Measurements from ENCODE around the gene CAPS.

Gene CAPS

GRCh38 chr19:5892772-5893275 lies 21.2 kb upstream of the CAPS start:
- H3K79me2 ChIP-seq (ENCODE audit: low read length): peaks cover 6% of the 10 kb centered on the region
- H3K4me1 ChIP-seq (ENCODE audit: low read length): no peaks in the 10 kb centered on the region
- H3K9me3 ChIP-seq (ENCODE audit: insufficient read depth, low read length): no peaks in the 10 kb centered on the region
- no peak overlapping the region for H3K4me2 ChIP-seq (ENCODE audit: low read length)
- H3K27me3 ChIP-seq (ENCODE audit: low read depth, low read length): no peaks in the 10 kb centered on the region
- peaks cover 12% of the 10 kb centered on the region for H3K36me3 ChIP-seq (replicated peaks; ENCODE audit: low read depth, low read length)
- peaks cover 3% of the 10 kb centered on the region for H4K20me1 ChIP-seq (ENCODE audit: insufficient read depth, low read length)
- no peak overlapping the region for H3K4me3 ChIP-seq (ENCODE audit: low read length)
- no peak overlapping the region for H3K9ac ChIP-seq (ENCODE audit: low read length)
- no peak for TF ChIP-seq EZH2phosphoT487 (IDR thresholded peaks at IDR 0.05; ENCODE audit: low read depth)
- TF ChIP-seq, protein P1, sequence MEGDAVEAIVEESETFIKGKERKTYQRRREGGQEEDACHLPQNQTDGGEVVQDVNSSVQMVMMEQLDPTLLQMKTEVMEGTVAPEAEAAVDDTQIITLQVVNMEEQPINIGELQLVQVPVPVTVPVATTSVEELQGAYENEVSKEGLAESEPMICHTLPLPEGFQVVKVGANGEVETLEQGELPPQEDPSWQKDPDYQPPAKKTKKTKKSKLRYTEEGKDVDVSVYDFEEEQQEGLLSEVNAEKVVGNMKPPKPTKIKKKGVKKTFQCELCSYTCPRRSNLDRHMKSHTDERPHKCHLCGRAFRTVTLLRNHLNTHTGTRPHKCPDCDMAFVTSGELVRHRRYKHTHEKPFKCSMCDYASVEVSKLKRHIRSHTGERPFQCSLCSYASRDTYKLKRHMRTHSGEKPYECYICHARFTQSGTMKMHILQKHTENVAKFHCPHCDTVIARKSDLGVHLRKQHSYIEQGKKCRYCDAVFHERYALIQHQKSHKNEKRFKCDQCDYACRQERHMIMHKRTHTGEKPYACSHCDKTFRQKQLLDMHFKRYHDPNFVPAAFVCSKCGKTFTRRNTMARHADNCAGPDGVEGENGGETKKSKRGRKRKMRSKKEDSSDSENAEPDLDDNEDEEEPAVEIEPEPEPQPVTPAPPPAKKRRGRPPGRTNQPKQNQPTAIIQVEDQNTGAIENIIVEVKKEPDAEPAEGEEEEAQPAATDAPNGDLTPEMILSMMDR (IDR thresholded peaks at IDR 0.05; ENCODE audit: low read depth, low read length): no peak
- H2AFZ ChIP-seq (ENCODE audit: low read depth, low read length): no peak overlapping the region
- H3K27ac ChIP-seq (ENCODE audit: low read length): no peak overlapping the region

- peaks cover 12% of the 10 kb centered on the region for H3K79me2 ChIP-seq (ENCODE audit: low read length)
- H3K9ac ChIP-seq (ENCODE audit: low read length): no peak overlapping the region
- TF ChIP-seq, protein P1 (IDR thresholded peaks at IDR 0.05; ENCODE audit: low read depth, low read length): no peak
- no peak for TF ChIP-seq EZH2phosphoT487 (IDR thresholded peaks at IDR 0.05; ENCODE audit: low read depth)
- H3K27ac ChIP-seq (ENCODE audit: low read length): no peak overlapping the region
- H2AFZ ChIP-seq (ENCODE audit: low read depth, low read length): no peak overlapping the region
- H3K4me2 ChIP-seq (ENCODE audit: low read length): no peak overlapping the region
- peaks cover 12% of the 10 kb centered on the region for H3K36me3 ChIP-seq (replicated peaks; ENCODE audit: low read depth, low read length)
- H3K4me3 ChIP-seq (ENCODE audit: low read length): no peak overlapping the region
- H3K27me3 ChIP-seq (ENCODE audit: low read depth, low read length): no peaks in the 10 kb centered on the region
- H3K9me3 ChIP-seq (ENCODE audit: insufficient read depth, low read length): no peaks in the 10 kb centered on the region
- peaks cover 9% of the 10 kb centered on the region for H4K20me1 ChIP-seq (ENCODE audit: insufficient read depth, low read length)
- no peaks in the 10 kb centered on the region for H3K4me1 ChIP-seq (ENCODE audit: low read length)
Observed at GRCh38 chr19:5893296-5893903, 20.7 kb upstream of the CAPS start.

- no peaks in the 10 kb centered on the region for H3K9me3 ChIP-seq (ENCODE audit: insufficient read depth, low read length)
- peaks cover 12% of the 10 kb centered on the region for H3K36me3 ChIP-seq (replicated peaks; ENCODE audit: low read depth, low read length)
- no peak for TF ChIP-seq EZH2phosphoT487 (IDR thresholded peaks at IDR 0.05; ENCODE audit: low read depth)
- TF ChIP-seq, protein P1 (IDR thresholded peaks at IDR 0.05; ENCODE audit: low read depth, low read length): no peak
- H3K9ac ChIP-seq (ENCODE audit: low read length): no peak overlapping the region
- H3K27me3 ChIP-seq (ENCODE audit: low read depth, low read length): no peaks in the 10 kb centered on the region
- H4K20me1 ChIP-seq (ENCODE audit: insufficient read depth, low read length): peaks cover 10% of the 10 kb centered on the region
- H3K4me2 ChIP-seq (ENCODE audit: low read length): no peak overlapping the region
- no peak overlapping the region for H3K27ac ChIP-seq (ENCODE audit: low read length)
- no peaks in the 10 kb centered on the region for H3K4me1 ChIP-seq (ENCODE audit: low read length)
- H3K79me2 ChIP-seq (ENCODE audit: low read length): peaks cover 15% of the 10 kb centered on the region
- no peak overlapping the region for H2AFZ ChIP-seq (ENCODE audit: low read depth, low read length)
- H3K4me3 ChIP-seq (ENCODE audit: low read length): no peak overlapping the region
Observed at GRCh38 chr19:5893907-5894703, 19.9 kb upstream of the CAPS start.

DNA sequence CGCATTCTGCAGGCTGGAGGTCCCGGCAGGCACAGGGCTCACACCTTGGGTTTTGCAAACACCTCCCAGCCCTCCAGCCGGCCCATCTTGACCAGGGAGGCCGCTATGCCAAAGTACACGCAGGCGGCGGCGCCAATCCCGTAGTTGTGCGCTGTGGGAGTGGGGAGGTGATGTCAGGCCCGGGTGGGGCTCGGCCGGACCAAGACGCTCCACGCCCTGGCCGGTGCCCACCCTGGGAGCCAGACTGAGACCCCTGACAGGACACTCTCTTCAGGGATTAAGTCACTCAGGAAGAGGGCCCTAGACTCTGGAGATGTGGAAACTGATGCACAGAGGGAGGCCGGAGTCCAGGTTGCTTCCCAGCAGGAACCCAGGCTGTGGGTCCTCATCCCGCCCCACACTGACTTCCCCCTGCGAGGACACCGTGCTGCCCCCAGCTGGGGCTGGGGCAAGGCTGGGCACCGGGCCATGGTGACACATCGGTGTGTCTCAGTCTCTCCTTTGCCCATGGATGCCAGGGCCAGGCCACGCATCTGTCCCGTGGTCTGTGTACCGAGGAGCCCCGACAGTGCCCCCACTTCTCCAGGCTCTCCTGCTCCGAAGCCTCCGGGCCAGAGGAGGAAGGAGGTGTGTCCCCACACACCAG lies 19.2 kb upstream of the CAPS start:
- Histone ChIP-seq H3K36me3 (replicated peaks; ENCODE audit: low read depth, low read length) (peaks cover 14% of the 10 kb centered on the region), H3K4me3 (ENCODE audit: low read length) (no peak overlapping the region), H3K27me3 (ENCODE audit: low read depth, low read length) (no peaks in the 10 kb centered on the region), H3K9me3 (ENCODE audit: insufficient read depth, low read length) (no peaks in the 10 kb centered on the region), H3K4me2 (ENCODE audit: low read length) (no peak overlapping the region), H3K9ac (ENCODE audit: low read length) (no peak overlapping the region), H2AFZ (ENCODE audit: low read depth, low read length) (no peak overlapping the region), H3K27ac (ENCODE audit: low read length) (no peak overlapping the region), H3K4me1 (ENCODE audit: low read length) (no peaks in the 10 kb centered on the region), H3K79me2 (ENCODE audit: low read length) (peaks cover 19% of the 10 kb centered on the region), H4K20me1 (ENCODE audit: insufficient read depth, low read length) (peaks cover 12% of the 10 kb centered on the region)
- no peak for TF ChIP-seq EZH2phosphoT487 (IDR thresholded peaks at IDR 0.05; ENCODE audit: low read depth)
- TF ChIP-seq, protein P1 (IDR thresholded peaks at IDR 0.05; ENCODE audit: low read depth, low read length): no peak
